ENCODE measurements around the gene FAH.

Gene FAH

GRCh38 chr15:80194914-80195313, 42.1 kb downstream of the FAH start:
- DNase-seq (ENCODE audit: low read depth in 3 of 3, low spot score in 1 of 3): no peak

GRCh38 chr15:80199366-80199765, 46.6 kb downstream of the FAH start:
- DNase-seq (ENCODE audit: low read depth in 3 of 3, low spot score in 1 of 3): no peak

GRCh38 chr15:80199869-80200268, 47.1 kb downstream of the FAH start:
- no peak for DNase-seq (ENCODE audit: low read depth in 3 of 3, low spot score in 1 of 3)

- DNase-seq (ENCODE audit: low read depth in 3 of 3, low spot score in 1 of 3): no peak
Observed at GRCh38 chr15:80201256-80202015, 48.6 kb downstream of the FAH start.

- no peak for DNase-seq (ENCODE audit: low read depth in 3 of 3, low spot score in 1 of 3)
Observed at GRCh38 chr15:80202016-80202315, 49.2 kb downstream of the FAH start.

- no peak for DNase-seq (ENCODE audit: low read depth in 3 of 3, low spot score in 1 of 3)
Observed at GRCh38 chr15:80202641-80203360, 50.0 kb downstream of the FAH start.

- DNase-seq (ENCODE audit: low read depth in 3 of 3, low spot score in 1 of 3): no peak
Observed at GRCh38 chr15:80203361-80203885, 50.6 kb downstream of the FAH start.

GRCh38 chr15:80204231-80204630, 51.4 kb downstream of the FAH start:
- DNase-seq (ENCODE audit: low read depth in 3 of 3, low spot score in 1 of 3): no peak

- no peak for DNase-seq (ENCODE audit: low read depth in 3 of 3, low spot score in 1 of 3)
Observed at GRCh38 chr15:80207887-80208286, 55.1 kb downstream of the FAH start.

- DNase-seq (ENCODE audit: low read depth in 3 of 3, low spot score in 1 of 3): no peak
Observed at GRCh38 chr15:80208758-80209734, 56.2 kb downstream of the FAH start.

GRCh38 chr15:80210611-80211573, 58.1 kb downstream of the FAH start:
- no peak for DNase-seq (ENCODE audit: low read depth in 3 of 3, low spot score in 1 of 3)

GRCh38 chr15:80211976-80212375, 59.2 kb downstream of the FAH start:
- DNase-seq (ENCODE audit: low read depth in 3 of 3, low spot score in 1 of 3): no peak

- DNase-seq (ENCODE audit: low read depth in 3 of 3, low spot score in 1 of 3): no peak
Observed at GRCh38 chr15:80214910-80215309, 62.1 kb downstream of the FAH start.

GRCh38 chr15:80216141-80216540, 63.3 kb downstream of the FAH start:
- no peak for DNase-seq (ENCODE audit: low read depth in 3 of 3, low spot score in 1 of 3)

GRCh38 chr15:80216911-80217310, 64.1 kb downstream of the FAH start:
- DNase-seq (ENCODE audit: low read depth in 3 of 3, low spot score in 1 of 3): no peak

GRCh38 chr15:80217327-80217900, 64.6 kb downstream of the FAH start:
- DNase-seq (ENCODE audit: low read depth in 3 of 3, low spot score in 1 of 3): no peak

GRCh38 chr15:80219955-80220354, 67.2 kb downstream of the FAH start:
- DNase-seq (ENCODE audit: low read depth in 3 of 3, low spot score in 1 of 3): no peak

GRCh38 chr15:80228959-80229610, 76.3 kb downstream of the FAH start:
- DNase-seq (ENCODE audit: low read depth in 3 of 3, low spot score in 1 of 3): no peak

GRCh38 chr15:80231371-80231770, 78.6 kb downstream of the FAH start:
- no peak for DNase-seq (ENCODE audit: low read depth in 3 of 3, low spot score in 1 of 3)
